ENCODE data around the gene ZNF624. TPM values are rescaled to one million over a fixed set of nuclear protein-coding genes. Genes with fewer than 3 reads are reported as not detected.

The ZNF624 gene
- total RNA-seq, 1 experiment from 2014 or later = 3.8 TPM

GRCh38 chr17:16623282-16623681 lies 30.4 kb downstream of the ZNF624 start:
- intact Hi-C loops (cut with micrococcal nuclease) = no loop called here
- Mint-ChIP-seq H3K27ac (ENCODE audit: low read depth, unreplicated experiment) (no peak overlapping the region), H3K4me3 (ENCODE audit: unreplicated experiment) (no peak overlapping the region), H3K9me3 (ENCODE audit: unreplicated experiment) (peaks cover 35% of the 10 kb centered on the region), H3K27me3 (ENCODE audit: insufficient read depth, unreplicated experiment) (no peaks in the 10 kb centered on the region), H3K36me3 (ENCODE audit: insufficient read depth, unreplicated experiment) (peaks cover 21% of the 10 kb centered on the region), H3K4me1 (ENCODE audit: insufficient read depth, unreplicated experiment) (no peaks in the 10 kb centered on the region)
- ChIA-PET CTCF (no interaction called here), POLR2A (no interaction called here)
- DNase-seq (ENCODE audit: unreplicated experiment) = no peak
- BruUV-seq (replicated peaks) = no TSS peak
- no peak for TF ChIP-seq CTCF (IDR thresholded peaks at IDR 0.05; ENCODE audit: unreplicated experiment)

GRCh38 chr17:16622540-16623277 lies 30.9 kb downstream of the ZNF624 start:
- no TSS peak for BruUV-seq (replicated peaks)

GRCh38 chr17:16617481-16618060 lies 36.1 kb downstream of the ZNF624 start:
- TF ChIP-seq CTCF (IDR thresholded peaks at IDR 0.05; ENCODE audit: unreplicated experiment) = no peak
- Mint-ChIP-seq H3K4me1 (ENCODE audit: insufficient read depth, unreplicated experiment) (no peaks in the 10 kb centered on the region), H3K27ac (ENCODE audit: low read depth, unreplicated experiment) (no peak overlapping the region), H3K9me3 (ENCODE audit: unreplicated experiment) (peaks cover 34% of the 10 kb centered on the region), H3K27me3 (ENCODE audit: insufficient read depth, unreplicated experiment) (no peaks in the 10 kb centered on the region), H3K36me3 (ENCODE audit: insufficient read depth, unreplicated experiment) (peaks cover 5% of the 10 kb centered on the region), H3K4me3 (ENCODE audit: unreplicated experiment) (no peak overlapping the region)
- ChIA-PET POLR2A (no interaction called here), CTCF (no interaction called here)
- no TSS peak for BruUV-seq (replicated peaks)
- DNase-seq (ENCODE audit: unreplicated experiment) = no peak
- intact Hi-C loops (cut with micrococcal nuclease) = no loop called here

More at GRCh38 chr17:16622540-16623277, 30.9 kb downstream of the ZNF624 start:
- Mint-ChIP-seq H3K36me3 (ENCODE audit: insufficient read depth, unreplicated experiment) (peaks cover 16% of the 10 kb centered on the region), H3K27me3 (ENCODE audit: insufficient read depth, unreplicated experiment) (no peaks in the 10 kb centered on the region), H3K4me1 (ENCODE audit: insufficient read depth, unreplicated experiment) (no peaks in the 10 kb centered on the region), H3K27ac (ENCODE audit: low read depth, unreplicated experiment) (no peak overlapping the region), H3K4me3 (ENCODE audit: unreplicated experiment) (no peak overlapping the region), H3K9me3 (ENCODE audit: unreplicated experiment) (peaks cover 32% of the 10 kb centered on the region)
- no peak for DNase-seq (ENCODE audit: unreplicated experiment)
- CTCF ChIA-PET = no interaction called here
- POLR2A ChIA-PET = no interaction called here
- TF ChIP-seq CTCF (IDR thresholded peaks at IDR 0.05; ENCODE audit: unreplicated experiment) = no peak
- intact Hi-C loops (cut with micrococcal nuclease) = no loop called here

GRCh38 chr17:16599537-16599936 lies 54.1 kb downstream of the ZNF624 start:
- H3K4me1 Mint-ChIP-seq (ENCODE audit: insufficient read depth, unreplicated experiment) = no peaks in the 10 kb centered on the region
- H3K9me3 Mint-ChIP-seq (ENCODE audit: unreplicated experiment) = peaks cover 8% of the 10 kb centered on the region
- BruUV-seq (replicated peaks) = no TSS peak
- no peak for DNase-seq (ENCODE audit: unreplicated experiment)
- H3K27ac Mint-ChIP-seq (ENCODE audit: low read depth, unreplicated experiment) = no peak overlapping the region
- ChIA-PET POLR2A (no interaction called here), CTCF (interaction anchor here (2.5 kb wide), 1 partner anchor 10 kb away, joined by 13 read pairs; no protein-coding TSS in a partner anchor)
- no peak overlapping the region for H3K4me3 Mint-ChIP-seq (ENCODE audit: unreplicated experiment)
- no peaks in the 10 kb centered on the region for H3K36me3 Mint-ChIP-seq (ENCODE audit: insufficient read depth, unreplicated experiment)
- no peak for TF ChIP-seq CTCF (IDR thresholded peaks at IDR 0.05; ENCODE audit: unreplicated experiment)
- intact Hi-C loops (cut with micrococcal nuclease) = no loop called here
- no peaks in the 10 kb centered on the region for H3K27me3 Mint-ChIP-seq (ENCODE audit: insufficient read depth, unreplicated experiment)
